Measurements from ENCODE around the gene IL9. TPM values are rescaled to one million over a fixed set of nuclear protein-coding genes. Genes with fewer than 3 reads are reported as not detected.

IL9 gene
- total and polyA plus RNA-seq, 2 of the 4 experiments (the other 2 are of a cell fraction), result not detected

Other genes starting within 250 kb of the IL9 start
- gene SLC25A48, start 61.2 kb downstream of the IL9 start, total RNA-seq (2012; rRNA removed), result not detected in 2 replicates
- not detected in 2 replicates for gene SLC25A48, start 61.2 kb downstream of the IL9 start, polyA plus RNA-seq (2012; rRNA removed)
- gene LECT2, start 59.1 kb upstream of the IL9 start, total RNA-seq (2012; rRNA removed), result not detected in 2 replicates
- not detected in 2 replicates for gene LECT2, start 59.1 kb upstream of the IL9 start, polyA plus RNA-seq (2012; rRNA removed)
- 483 and 618 TPM in 2 replicates for gene TGFBI, start 133.1 kb upstream of the IL9 start, total RNA-seq (2012; rRNA removed)
- 1,362 and 1,551 TPM in 2 replicates for gene TGFBI, start 133.1 kb upstream of the IL9 start, polyA plus RNA-seq (2012; rRNA removed)
- 73.3 and 101 TPM in 2 replicates for gene SMAD5, start 237.0 kb upstream of the IL9 start, total RNA-seq (2012; rRNA removed)
- 25.7 and 37.4 TPM in 2 replicates for gene SMAD5, start 237.0 kb upstream of the IL9 start, polyA plus RNA-seq (2012; rRNA removed)

All from IMR-90 (cell line).